Measurements from ENCODE around the gene S100B. TPM values are rescaled to one million over a fixed set of nuclear protein-coding genes. Genes with fewer than 3 reads are reported as not detected.

The S100B gene
- total RNA-seq, 2 donors from 2014 or later, result not detected

- H3K36me3 Mint-ChIP-seq, result peaks cover 28% of the 10 kb centered on the region
- H3K9me3 Mint-ChIP-seq, result no peaks in the 10 kb centered on the region
- peaks cover 5 to 10% of the 10 kb centered on the region in 2 donors for H3K4me1 Mint-ChIP-seq (ENCODE audit: low read depth in 2 of 2)
- no peaks in the 10 kb centered on the region for H3K27me3 Mint-ChIP-seq
- ATAC-seq (no peak), DNase-seq (ENCODE audit: low spot score) (no peak)
- no peak overlapping the region for H3K4me3 Mint-ChIP-seq
- no peak overlapping the region for H3K27ac Mint-ChIP-seq
Observed at GRCh38 chr21:46572850-46573249, 32.0 kb downstream of the S100B start.

DNA sequence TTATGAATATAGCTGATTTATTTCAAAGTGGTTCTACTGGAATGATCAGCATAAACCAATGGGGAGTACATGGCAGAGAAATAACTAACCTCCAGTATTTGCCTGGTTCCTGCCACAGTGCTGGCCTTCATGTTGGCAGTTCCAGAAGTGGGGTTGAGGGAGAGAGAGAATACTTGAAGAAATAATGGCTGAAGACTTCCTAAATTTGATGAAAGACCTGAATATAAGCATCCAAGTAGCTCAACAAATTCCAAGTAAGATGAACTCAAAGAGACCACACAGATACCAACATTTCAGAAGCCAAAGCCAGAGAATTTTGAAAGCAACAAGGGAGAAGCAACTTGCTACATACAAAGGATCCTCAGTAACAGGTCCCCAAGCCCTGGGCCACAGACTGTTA lies 34.3 kb downstream of the S100B start:
- H3K36me3 Mint-ChIP-seq, result peaks cover 28% of the 10 kb centered on the region
- H3K27me3 Mint-ChIP-seq, result no peaks in the 10 kb centered on the region
- ATAC-seq (no peak), DNase-seq (ENCODE audit: low spot score) (no peak)
- H3K4me1 Mint-ChIP-seq (ENCODE audit: low read depth in 2 of 2), result peaks cover 5 to 10% of the 10 kb centered on the region in 2 donors
- no peak overlapping the region for H3K27ac Mint-ChIP-seq
- H3K4me3 Mint-ChIP-seq, result no peak overlapping the region
- H3K9me3 Mint-ChIP-seq, result no peaks in the 10 kb centered on the region

DNA sequence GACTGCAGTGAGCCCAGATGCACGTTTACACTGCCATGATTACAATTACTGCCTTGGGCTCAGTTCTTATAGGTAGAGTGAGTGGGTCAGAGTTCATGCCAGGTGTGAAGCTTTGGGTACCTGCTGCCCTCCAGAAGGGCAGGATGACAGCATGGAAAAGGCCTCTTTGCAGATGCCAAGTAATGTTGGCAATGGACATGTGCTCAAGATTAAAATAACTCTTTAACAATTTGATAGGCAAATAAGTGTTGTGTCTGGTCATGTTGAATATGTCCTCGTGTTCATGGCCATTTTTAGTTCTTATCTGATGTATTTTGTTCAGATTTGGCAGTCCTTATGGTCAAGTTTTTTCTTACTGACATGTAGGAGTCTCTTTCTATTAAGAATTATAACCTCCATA lies 34.8 kb downstream of the S100B start:
- DNase-seq (ENCODE audit: low spot score), result no peak
- Mint-ChIP-seq H3K27ac (no peak overlapping the region), H3K4me3 (no peak overlapping the region), H3K36me3 (peaks cover 28% of the 10 kb centered on the region), H3K27me3 (no peaks in the 10 kb centered on the region), H3K4me1 (ENCODE audit: low read depth in 2 of 2) (peaks cover 5 to 10% of the 10 kb centered on the region in 2 donors), H3K9me3 (no peaks in the 10 kb centered on the region)
- no peak for ATAC-seq

- H3K27me3 Mint-ChIP-seq, result no peaks in the 10 kb centered on the region
- DNase-seq (ENCODE audit: low spot score) (no peak), ATAC-seq (peak; percentile 71 to 74)
- H3K9me3 Mint-ChIP-seq, result no peaks in the 10 kb centered on the region
- peaks cover 28% of the 10 kb centered on the region for H3K36me3 Mint-ChIP-seq
- peaks cover 5 to 10% of the 10 kb centered on the region in 2 donors for H3K4me1 Mint-ChIP-seq (ENCODE audit: low read depth in 2 of 2)
- H3K27ac Mint-ChIP-seq, result peak overlapping the region; percentile 19 to 44
- H3K4me3 Mint-ChIP-seq, result peak overlapping the region; percentile 52
Observed at GRCh38 chr21:46569081-46569480, 35.8 kb downstream of the S100B start.

- no peak for ATAC-seq
- DNase-seq (ENCODE audit: low spot score), result no peak
- Mint-ChIP-seq H3K9me3 (no peaks in the 10 kb centered on the region), H3K27me3 (no peaks in the 10 kb centered on the region), H3K27ac (peak overlapping the region; percentile 19 to 44), H3K4me1 (ENCODE audit: low read depth in 2 of 2) (peaks cover 5 to 10% of the 10 kb centered on the region in 2 donors), H3K4me3 (peak overlapping the region; percentile 52), H3K36me3 (peaks cover 28% of the 10 kb centered on the region)
Observed at GRCh38 chr21:46568562-46568961, 36.3 kb downstream of the S100B start.

DNA sequence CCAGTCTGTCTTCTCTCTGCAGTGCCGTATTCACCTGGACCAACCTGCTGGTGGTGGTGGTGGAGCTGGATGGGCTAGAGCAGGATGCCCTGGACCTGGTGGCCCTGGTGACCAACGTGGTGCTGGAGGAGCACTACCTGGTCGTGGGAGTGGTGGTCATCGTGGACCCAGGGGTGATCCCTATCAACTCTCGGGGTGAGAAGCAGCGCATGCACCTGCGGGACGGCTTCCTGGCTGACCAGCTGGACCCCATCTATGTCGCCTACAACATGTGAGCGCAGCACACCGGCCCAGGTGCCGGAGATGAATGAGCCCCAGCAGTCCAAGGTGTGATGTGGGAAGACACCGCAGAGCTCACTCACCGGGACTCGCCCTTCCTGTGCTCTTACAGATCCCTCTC lies 37.5 kb downstream of the S100B start:
- no peak overlapping the region for H3K4me3 Mint-ChIP-seq
- peaks cover 22% of the 10 kb centered on the region for H3K36me3 Mint-ChIP-seq
- H3K27me3 Mint-ChIP-seq, result no peaks in the 10 kb centered on the region
- no peak overlapping the region for H3K27ac Mint-ChIP-seq
- H3K9me3 Mint-ChIP-seq, result no peaks in the 10 kb centered on the region
- ATAC-seq (no peak), DNase-seq (ENCODE audit: low spot score) (no peak)
- H3K4me1 Mint-ChIP-seq (ENCODE audit: low read depth in 2 of 2), result peaks cover 9 to 10% of the 10 kb centered on the region in 2 donors

- H3K36me3 Mint-ChIP-seq, result peaks cover 4% of the 10 kb centered on the region
- no peaks in the 10 kb centered on the region for H3K27me3 Mint-ChIP-seq
- H3K4me1 Mint-ChIP-seq (ENCODE audit: low read depth in 2 of 2), result peaks cover 25 to 27% of the 10 kb centered on the region in 2 donors
- no peak for ATAC-seq
- DNase-seq (ENCODE audit: low spot score), result no peak
- H3K27ac Mint-ChIP-seq, result no peak overlapping the region
- H3K4me3 Mint-ChIP-seq, result no peak overlapping the region
- no peaks in the 10 kb centered on the region for H3K9me3 Mint-ChIP-seq
Observed at GRCh38 chr21:46564391-46564790, 40.5 kb downstream of the S100B start.

- Mint-ChIP-seq H3K4me1 (ENCODE audit: low read depth in 2 of 2) (peaks cover 21 to 24% of the 10 kb centered on the region in 2 donors), H3K4me3 (no peak overlapping the region), H3K9me3 (no peaks in the 10 kb centered on the region), H3K27ac (no peak overlapping the region), H3K36me3 (no peaks in the 10 kb centered on the region), H3K27me3 (no peaks in the 10 kb centered on the region)
- ATAC-seq (no peak), DNase-seq (ENCODE audit: low spot score) (no peak)
Observed at GRCh38 chr21:46562964-46563607, 41.8 kb downstream of the S100B start.

GRCh38 chr21:46562472-46562871 lies 42.4 kb downstream of the S100B start:
- Mint-ChIP-seq H3K4me3 (no peak overlapping the region), H3K36me3 (no peaks in the 10 kb centered on the region), H3K9me3 (no peaks in the 10 kb centered on the region), H3K27ac (no peak overlapping the region), H3K27me3 (no peaks in the 10 kb centered on the region), H3K4me1 (ENCODE audit: low read depth in 2 of 2) (peaks cover 21 to 24% of the 10 kb centered on the region in 2 donors)
- DNase-seq (ENCODE audit: low spot score) (no peak), ATAC-seq (no peak)

- no peaks in the 10 kb centered on the region for H3K27me3 Mint-ChIP-seq
- H3K4me3 Mint-ChIP-seq, result no peak overlapping the region
- H3K4me1 Mint-ChIP-seq (ENCODE audit: low read depth in 2 of 2), result peaks cover 21 to 24% of the 10 kb centered on the region in 2 donors
- no peaks in the 10 kb centered on the region for H3K36me3 Mint-ChIP-seq
- H3K27ac Mint-ChIP-seq, result no peak overlapping the region
- no peaks in the 10 kb centered on the region for H3K9me3 Mint-ChIP-seq
- DNase-seq (ENCODE audit: low spot score) (no peak), ATAC-seq (no peak)
Observed at GRCh38 chr21:46561445-46562090, 43.3 kb downstream of the S100B start.

GRCh38 chr21:46560568-46561444 lies 44.1 kb downstream of the S100B start:
- no peak for DNase-seq (ENCODE audit: low spot score)
- no peak for ATAC-seq
- Mint-ChIP-seq H3K36me3 (no peaks in the 10 kb centered on the region), H3K9me3 (no peaks in the 10 kb centered on the region), H3K4me3 (peak overlapping the region; percentile 88), H3K27me3 (no peaks in the 10 kb centered on the region), H3K4me1 (ENCODE audit: low read depth in 2 of 2) (peaks cover 21 to 24% of the 10 kb centered on the region in 2 donors), H3K27ac (peak overlapping the region; percentile 86 to 90)

DNA sequence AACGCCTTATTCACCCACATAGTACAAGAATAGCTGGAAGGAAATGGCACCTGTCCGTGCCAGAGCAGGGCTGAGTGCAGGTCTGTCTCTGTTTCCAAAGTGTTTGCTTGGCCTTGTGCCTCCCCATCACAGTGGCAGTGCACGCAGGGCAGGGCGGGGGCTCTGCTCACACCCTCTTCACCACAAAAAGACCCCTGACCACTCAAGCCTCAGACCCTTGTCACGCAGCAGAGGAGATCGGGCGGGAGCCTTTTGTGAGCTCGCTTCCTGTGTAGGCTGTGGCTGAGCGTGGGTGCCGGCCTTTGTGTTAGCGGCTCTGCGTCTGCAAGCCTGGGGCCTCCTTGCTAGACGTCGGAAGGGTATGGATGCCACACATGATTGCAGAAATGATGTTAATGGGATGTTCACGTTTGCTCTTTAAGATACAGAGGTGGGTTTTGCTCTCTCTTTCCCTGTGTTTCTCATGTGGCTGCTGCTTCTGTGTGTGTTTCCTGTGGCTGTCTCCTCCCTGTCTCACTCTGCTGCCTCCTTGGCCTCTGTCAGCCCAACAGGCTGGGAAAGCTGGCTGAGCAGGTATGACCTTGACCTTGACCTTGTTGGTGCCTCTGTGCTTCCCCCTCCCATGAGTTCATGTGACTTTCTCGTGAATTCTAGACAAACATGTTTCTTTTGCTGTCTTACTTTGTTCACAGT lies 45.4 kb downstream of the S100B start:
- ATAC-seq, result peak; percentile 79 to 83
- Mint-ChIP-seq H3K27ac (peak overlapping the region; percentile 86 to 90), H3K4me1 (ENCODE audit: low read depth in 2 of 2) (peaks cover 21 to 24% of the 10 kb centered on the region in 2 donors), H3K4me3 (peak overlapping the region; percentile 88), H3K9me3 (no peaks in the 10 kb centered on the region), H3K36me3 (no peaks in the 10 kb centered on the region), H3K27me3 (no peaks in the 10 kb centered on the region)
- DNase-seq (ENCODE audit: low spot score), result peak; percentile 69

GRCh38 chr21:46557919-46558392 lies 46.9 kb downstream of the S100B start:
- Mint-ChIP-seq H3K9me3 (no peaks in the 10 kb centered on the region), H3K4me3 (no peak overlapping the region), H3K4me1 (ENCODE audit: low read depth in 2 of 2) (peaks cover 21 to 24% of the 10 kb centered on the region in 2 donors), H3K27me3 (no peaks in the 10 kb centered on the region), H3K36me3 (no peaks in the 10 kb centered on the region), H3K27ac (no peak overlapping the region)
- ATAC-seq (no peak), DNase-seq (ENCODE audit: low spot score) (no peak)
